NB4 (cell line): ENCODE results near the gene ACY1.
A peak's percentile ranks its signal among the peaks of the same experiment; 100 is the strongest.

ENCODE experiments used
- DNase-seq: peaks from one replicate; pipeline ENCODE4 v3.0.0; 2010; ENCODE audit warnings: low read depth
- H3K4me3 ChIP-seq: one replicate; pipeline ENCODE4 v1.5.1; 2011; ENCODE audit warnings: mild to moderate bottlenecking, low read depth, low read length, moderate library complexity
- MYC ChIP-seq: IDR thresholded peaks from 2 replicates; pipeline ENCODE4 v1.6.1; 2011; ENCODE audit warnings: low read depth, low read length
- POLR2A ChIP-seq: IDR thresholded peaks from 2 replicates; pipeline ENCODE4 v1.6.1; 2011; ENCODE audit warnings: mild to moderate bottlenecking; ENCODE audit not compliant: insufficient read length; ENCODE audit errors: extremely low read depth
- TF ChIP-seq, protein P1 (sequence below): IDR thresholded peaks from one replicate; pipeline ENCODE4 v1.5.1; 2012; ENCODE audit warnings: low read depth, low read length
- TF ChIP-seq, protein P2 (sequence below): IDR thresholded peaks from 2 replicates; pipeline ENCODE4 v1.6.1; 2011; ENCODE audit warnings: low read depth, low read length

ACY1 gene

GRCh38 chr3:51977446-51978142 is 5.7 kb upstream of the ACY1 start:
- TF ChIP-seq MYC (no peak), POLR2A (no peak)
- TF ChIP-seq, protein P1, sequence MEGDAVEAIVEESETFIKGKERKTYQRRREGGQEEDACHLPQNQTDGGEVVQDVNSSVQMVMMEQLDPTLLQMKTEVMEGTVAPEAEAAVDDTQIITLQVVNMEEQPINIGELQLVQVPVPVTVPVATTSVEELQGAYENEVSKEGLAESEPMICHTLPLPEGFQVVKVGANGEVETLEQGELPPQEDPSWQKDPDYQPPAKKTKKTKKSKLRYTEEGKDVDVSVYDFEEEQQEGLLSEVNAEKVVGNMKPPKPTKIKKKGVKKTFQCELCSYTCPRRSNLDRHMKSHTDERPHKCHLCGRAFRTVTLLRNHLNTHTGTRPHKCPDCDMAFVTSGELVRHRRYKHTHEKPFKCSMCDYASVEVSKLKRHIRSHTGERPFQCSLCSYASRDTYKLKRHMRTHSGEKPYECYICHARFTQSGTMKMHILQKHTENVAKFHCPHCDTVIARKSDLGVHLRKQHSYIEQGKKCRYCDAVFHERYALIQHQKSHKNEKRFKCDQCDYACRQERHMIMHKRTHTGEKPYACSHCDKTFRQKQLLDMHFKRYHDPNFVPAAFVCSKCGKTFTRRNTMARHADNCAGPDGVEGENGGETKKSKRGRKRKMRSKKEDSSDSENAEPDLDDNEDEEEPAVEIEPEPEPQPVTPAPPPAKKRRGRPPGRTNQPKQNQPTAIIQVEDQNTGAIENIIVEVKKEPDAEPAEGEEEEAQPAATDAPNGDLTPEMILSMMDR: no peak
- TF ChIP-seq, protein P2, sequence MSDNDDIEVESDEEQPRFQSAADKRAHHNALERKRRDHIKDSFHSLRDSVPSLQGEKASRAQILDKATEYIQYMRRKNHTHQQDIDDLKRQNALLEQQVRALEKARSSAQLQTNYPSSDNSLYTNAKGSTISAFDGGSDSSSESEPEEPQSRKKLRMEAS: no peak
- no peak for DNase-seq
- H3K4me3 ChIP-seq: no peak overlapping the region

- TF ChIP-seq, protein P1: no peak
- TF ChIP-seq, protein P2: no peak
- TF ChIP-seq MYC: no peak
- no peak for TF ChIP-seq POLR2A
- DNase-seq: no peak
- no peak overlapping the region for H3K4me3 ChIP-seq
Measured at GRCh38 chr3:51978143-51978502, 5.2 kb upstream of the ACY1 start.

- TF ChIP-seq, protein P1: no peak
- TF ChIP-seq MYC (no peak), POLR2A (no peak)
- TF ChIP-seq, protein P2: no peak
- DNase-seq: no peak
- no peak overlapping the region for H3K4me3 ChIP-seq
Measured at GRCh38 chr3:51980253-51980652, 3.1 kb upstream of the ACY1 start.

- DNase-seq: peak; percentile 78
- peak overlapping the region; percentile 75 for H3K4me3 ChIP-seq
- TF ChIP-seq POLR2A (no peak), MYC (no peak)
- TF ChIP-seq, protein P1: peak; percentile 54
Measured at GRCh38 chr3:51982352-51982837, 940 bp upstream of the ACY1 start.

DNA sequence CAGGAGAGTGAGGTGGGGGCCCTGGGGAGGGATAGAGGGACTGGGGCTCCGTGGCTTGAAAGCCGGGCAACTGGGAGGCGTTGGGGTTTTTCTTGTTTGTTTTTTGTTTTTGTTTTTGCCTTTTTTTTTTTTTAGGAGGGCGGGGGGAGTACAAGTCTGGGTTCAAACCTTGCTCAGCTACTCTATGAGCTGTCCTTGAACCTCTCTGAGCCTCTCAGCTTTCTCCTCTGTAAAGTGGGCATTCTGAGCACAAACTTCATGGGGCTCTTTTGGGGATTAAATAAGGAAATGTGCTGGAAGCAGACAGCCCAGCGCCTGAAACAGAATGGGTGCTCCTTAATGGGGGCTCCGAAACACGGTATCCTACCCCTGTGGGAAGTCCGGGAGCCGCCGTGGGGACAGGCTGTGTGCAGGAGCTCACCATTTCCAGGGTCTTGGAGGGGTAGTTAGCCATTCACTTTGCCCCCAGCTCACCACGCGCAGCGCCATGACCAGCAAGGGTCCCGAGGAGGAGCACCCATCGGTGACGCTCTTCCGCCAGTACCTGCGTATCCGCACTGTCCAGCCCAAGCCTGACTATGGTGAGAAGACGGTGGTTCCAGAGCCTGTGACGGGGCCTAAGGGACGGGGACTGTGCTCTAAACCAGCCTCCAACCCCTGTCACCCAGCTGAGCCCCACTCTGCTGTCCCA is 388 bp downstream of the ACY1 start:
- DNase-seq: no peak
- peak overlapping the region; percentile 80 for H3K4me3 ChIP-seq
- TF ChIP-seq MYC: no peak
- TF ChIP-seq, protein P1: no peak
- TF ChIP-seq, protein P2: no peak
- TF ChIP-seq POLR2A: no peak

- TF ChIP-seq, protein P2: no peak
- no peak for TF ChIP-seq POLR2A
- TF ChIP-seq, protein P1: no peak
- no peak for TF ChIP-seq MYC
- no peak for DNase-seq
- H3K4me3 ChIP-seq: peak overlapping the region; percentile 80
Measured at GRCh38 chr3:51984269-51984647, 923 bp downstream of the ACY1 start.
